ENCODE results near the gene ATP2B2.

GRCh38 chr3:10428406-10429091, 76.8 kb downstream of the ATP2B2 start:
- TF ChIP-seq, protein P1, sequence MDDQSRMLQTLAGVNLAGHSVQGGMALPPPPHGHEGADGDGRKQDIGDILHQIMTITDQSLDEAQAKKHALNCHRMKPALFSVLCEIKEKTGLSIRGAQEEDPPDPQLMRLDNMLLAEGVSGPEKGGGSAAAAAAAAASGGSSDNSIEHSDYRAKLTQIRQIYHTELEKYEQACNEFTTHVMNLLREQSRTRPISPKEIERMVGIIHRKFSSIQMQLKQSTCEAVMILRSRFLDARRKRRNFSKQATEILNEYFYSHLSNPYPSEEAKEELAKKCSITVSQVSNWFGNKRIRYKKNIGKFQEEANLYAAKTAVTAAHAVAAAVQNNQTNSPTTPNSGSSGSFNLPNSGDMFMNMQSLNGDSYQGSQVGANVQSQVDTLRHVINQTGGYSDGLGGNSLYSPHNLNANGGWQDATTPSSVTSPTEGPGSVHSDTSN (CRISPR knock-in tag; IDR thresholded peaks at IDR 0.05), result no peak
- TF ChIP-seq, protein P2, sequence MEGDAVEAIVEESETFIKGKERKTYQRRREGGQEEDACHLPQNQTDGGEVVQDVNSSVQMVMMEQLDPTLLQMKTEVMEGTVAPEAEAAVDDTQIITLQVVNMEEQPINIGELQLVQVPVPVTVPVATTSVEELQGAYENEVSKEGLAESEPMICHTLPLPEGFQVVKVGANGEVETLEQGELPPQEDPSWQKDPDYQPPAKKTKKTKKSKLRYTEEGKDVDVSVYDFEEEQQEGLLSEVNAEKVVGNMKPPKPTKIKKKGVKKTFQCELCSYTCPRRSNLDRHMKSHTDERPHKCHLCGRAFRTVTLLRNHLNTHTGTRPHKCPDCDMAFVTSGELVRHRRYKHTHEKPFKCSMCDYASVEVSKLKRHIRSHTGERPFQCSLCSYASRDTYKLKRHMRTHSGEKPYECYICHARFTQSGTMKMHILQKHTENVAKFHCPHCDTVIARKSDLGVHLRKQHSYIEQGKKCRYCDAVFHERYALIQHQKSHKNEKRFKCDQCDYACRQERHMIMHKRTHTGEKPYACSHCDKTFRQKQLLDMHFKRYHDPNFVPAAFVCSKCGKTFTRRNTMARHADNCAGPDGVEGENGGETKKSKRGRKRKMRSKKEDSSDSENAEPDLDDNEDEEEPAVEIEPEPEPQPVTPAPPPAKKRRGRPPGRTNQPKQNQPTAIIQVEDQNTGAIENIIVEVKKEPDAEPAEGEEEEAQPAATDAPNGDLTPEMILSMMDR (tag by site-specific recombination; IDR thresholded peaks at IDR 0.05), result no peak
